Activated CD4-positive, CD25-positive, alpha-beta regulatory T cell treated with anti-CD3 and anti-CD28 coated beads, Interleukin-2, amount 50 U/mL, for 16 hours (primary cell): ENCODE measurements around the gene PCSK5.
A peak's percentile ranks its signal among the peaks of the same experiment; 100 is the strongest.
"Not testable (repeated sequence)": the region's sequence is repeated elsewhere in the genome, so short reads cannot be mapped to it uniquely, and the experiment has no call there.

Experiments
- DNase-seq: peaks from one replicate; pipeline ENCODE4 v3.0.0-alpha.2; 2020; ENCODE audit warnings: low read depth, low spot score

PCSK5 gene

DNA sequence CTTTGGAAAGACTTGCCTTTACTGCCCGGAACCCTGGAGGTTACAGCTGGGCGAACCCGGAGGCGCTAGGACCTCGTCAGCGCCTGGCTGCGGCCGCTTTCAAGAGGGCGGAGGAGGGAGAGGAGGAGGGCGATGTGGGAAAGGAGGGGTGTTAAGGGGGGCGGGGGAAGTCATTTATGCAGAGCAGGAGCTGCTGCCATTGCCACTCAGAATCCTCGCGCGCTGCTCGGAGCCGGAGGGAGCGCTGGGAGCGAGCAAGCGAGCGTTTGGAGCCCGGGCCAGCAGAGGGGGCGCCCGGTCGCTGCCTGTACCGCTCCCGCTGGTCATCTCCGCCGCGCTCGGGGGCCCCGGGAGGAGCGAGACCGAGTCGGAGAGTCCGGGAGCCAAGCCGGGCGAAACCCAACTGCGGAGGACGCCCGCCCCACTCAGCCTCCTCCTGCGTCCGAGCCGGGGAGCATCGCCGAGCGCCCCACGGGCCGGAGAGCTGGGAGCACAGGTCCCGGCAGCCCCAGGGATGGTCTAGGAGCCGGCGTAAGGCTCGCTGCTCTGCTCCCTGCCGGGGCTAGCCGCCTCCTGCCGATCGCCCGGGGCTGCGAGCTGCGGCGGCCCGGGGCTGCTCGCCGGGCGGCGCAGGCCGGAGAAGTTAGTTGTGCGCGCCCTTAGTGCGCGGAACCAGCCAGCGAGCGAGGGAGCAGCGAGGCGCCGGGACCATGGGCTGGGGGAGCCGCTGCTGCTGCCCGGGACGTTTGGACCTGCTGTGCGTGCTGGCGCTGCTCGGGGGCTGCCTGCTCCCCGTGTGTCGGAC lies at the start of gene PCSK5:
TSS of gene PCSK5 (plus strand) at position 202 of the 805 bp plus-strand sequence. CDS start at position 711, 509 bp downstream.
- DNase-seq, result peak; percentile 46

DNA sequence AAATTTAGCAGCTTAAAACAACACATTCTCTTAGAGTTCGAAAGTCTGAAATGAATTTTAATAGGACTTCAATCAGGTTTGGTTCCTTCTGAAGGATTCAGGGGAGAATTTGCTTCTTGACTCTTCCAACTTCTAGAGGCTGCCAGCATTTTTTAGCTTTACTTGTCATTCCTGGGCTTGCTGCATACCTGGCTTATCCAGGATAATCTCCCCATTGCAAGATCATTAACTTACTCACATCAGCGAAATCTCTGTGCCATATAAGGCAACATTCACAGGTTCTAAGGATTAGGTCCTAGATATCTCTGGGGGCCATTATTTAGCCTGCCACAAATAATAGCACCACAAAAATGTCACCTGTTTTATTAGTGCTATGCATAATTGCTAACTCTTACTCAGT lies 46.2 kb upstream of the PCSK5 start:
- no peak for DNase-seq

DNA sequence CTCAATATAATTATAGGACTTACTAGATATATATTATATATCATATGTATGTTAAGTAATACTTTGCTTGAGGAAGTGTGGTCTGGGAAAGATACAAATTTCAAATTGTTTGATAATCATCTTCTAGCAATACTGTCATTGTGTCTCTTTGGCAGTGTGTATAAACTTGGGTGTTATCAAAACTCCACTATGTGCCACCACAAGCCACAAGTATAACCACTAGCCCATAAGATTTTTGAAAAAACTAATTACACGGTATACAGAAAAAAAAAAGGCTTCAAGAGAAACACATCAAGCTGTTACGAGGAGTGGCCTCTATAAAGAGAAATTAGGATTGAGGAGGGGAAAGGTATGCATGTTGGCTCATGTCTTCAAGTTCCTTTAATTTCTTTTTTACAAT lies 44.7 kb upstream of the PCSK5 start:
- DNase-seq, result no peak

DNA sequence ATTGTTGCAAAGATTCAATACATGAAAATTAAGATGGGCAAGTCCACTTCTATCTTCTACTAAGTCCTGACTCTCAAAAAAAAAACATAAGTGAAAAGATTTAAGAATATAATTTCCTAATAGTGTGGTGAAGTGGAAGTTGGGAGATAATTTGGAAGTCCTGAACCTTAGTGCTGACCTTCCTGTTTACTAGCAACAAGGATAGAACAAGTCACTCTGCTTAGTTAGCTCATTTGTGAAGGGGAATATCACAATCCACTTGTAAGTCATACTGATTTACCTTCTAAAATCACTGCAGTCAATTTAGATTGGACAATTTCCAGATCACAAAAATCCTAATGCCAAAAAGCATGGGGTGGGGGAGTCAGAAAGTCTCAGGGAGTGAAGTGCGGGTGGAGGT lies 43.4 kb upstream of the PCSK5 start:
- no peak for DNase-seq

DNA sequence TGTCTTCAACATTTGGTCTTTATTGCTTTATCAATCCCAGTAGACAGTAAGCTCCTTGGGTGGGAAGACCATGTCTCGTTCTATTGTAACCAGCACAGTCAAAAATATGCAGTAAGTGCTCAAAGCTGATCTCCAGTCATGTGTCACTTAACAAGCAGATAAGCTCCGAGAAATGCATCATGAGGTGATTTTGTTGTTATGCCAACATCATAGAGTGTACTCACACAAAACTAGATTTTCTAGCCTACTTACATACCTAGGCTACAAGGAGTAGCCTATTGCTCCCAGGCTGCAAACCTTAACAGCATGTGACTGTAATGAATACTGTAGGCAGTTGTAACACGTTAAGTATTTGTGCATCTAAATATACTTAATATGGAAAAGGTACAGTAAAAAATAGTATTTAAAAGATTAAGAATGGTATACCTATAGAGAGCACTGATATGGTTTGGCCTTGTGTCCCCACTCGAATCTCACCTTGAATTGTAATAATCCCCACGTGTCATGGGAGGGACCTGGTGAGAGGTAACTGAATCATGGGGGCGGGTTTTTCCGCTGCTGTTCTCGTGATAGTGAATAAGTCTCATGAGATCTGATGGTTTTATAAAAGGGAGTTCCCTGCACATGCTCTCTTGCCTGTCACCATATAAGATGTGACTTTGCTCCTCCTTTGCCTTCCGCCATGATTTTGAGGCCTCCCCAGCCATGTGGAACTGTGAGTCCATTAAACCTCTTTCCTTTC lies 39.8 kb upstream of the PCSK5 start:
- no peak for DNase-seq

DNA sequence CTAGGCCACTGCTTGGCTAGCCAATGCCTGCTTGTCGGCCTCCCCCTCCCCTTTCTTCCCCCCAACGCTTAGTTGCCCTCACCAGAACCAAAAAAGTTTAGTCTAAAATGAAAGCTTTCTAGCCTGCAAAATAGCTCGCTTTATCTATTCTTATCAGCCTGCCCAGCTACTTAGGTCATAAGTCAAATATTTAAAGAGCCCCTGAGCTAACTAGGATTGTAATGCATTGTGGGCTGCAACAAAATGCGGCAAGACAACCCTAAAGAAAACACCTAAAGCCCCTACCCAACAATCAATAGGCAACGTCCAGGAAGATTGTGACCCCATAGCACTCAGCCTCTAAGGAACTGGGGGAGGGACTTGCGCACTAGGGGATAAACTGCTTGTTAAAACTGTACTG lies 38.6 kb upstream of the PCSK5 start:
- DNase-seq, result no peak

DNA sequence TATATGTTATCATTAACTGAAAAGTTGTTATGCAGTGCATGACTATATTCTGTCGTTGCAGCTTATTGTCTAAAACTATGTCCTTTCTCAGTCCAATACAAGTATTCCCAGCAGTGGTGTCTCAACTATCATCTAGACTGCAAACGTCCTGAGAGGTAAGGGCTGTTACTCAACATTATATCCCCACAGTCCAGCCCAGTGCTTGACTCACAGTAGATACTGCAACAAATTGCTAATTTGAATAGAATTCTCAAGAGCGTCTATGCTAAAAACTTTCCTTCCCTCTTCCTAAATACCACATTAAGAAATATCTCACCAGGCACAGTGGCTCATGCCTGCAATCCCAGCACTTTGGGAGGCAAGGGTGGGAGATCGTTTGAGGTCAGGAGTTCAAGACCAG lies 37.7 kb upstream of the PCSK5 start:
- DNase-seq, result no peak

DNA sequence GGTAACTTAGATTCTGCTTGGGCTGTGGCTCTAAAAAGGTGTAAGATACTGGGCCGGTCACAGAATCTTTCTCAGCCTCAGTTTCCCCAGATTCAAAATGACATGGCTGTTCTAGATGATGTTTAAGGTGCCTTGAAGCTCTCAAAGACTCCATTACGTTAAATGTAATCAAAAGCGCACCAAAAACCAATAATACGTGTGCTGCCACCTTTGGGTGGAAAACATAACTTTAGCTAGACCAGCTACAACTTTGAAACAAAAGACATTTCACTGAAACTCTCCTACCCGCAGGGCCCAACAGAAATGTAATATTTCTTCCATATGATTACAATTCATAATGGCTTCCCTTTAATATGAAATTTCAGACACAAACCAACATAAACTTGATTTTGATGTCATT lies 35.0 kb upstream of the PCSK5 start:
- DNase-seq, result no peak

DNA sequence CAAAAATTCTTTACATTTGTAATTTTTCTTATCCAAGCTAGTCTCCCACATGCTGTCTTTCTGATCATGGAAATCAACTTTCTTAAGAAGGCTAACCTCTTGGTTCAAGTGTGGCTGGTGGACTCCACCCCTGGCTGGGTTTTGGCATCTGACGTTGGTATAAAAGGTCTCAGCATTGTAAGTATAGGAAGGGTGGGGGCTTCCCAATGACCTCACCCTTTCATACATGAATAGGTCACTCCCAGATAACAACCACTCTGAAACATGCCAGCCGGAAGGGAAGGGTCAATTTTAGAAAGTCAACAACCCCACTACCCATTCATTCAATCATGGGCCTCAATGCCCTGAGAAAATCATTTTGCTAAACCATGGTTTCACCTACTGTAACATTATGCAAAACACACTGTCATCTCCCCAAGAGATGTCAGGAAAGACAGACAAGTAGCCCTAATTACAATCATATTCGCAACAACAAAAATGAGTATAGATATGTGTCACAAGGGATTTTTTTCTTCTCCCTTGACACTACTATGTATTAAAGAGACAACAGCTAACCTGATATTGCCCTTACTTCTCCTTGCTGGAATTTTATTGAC lies 31.9 kb upstream of the PCSK5 start:
- no peak for DNase-seq

DNA sequence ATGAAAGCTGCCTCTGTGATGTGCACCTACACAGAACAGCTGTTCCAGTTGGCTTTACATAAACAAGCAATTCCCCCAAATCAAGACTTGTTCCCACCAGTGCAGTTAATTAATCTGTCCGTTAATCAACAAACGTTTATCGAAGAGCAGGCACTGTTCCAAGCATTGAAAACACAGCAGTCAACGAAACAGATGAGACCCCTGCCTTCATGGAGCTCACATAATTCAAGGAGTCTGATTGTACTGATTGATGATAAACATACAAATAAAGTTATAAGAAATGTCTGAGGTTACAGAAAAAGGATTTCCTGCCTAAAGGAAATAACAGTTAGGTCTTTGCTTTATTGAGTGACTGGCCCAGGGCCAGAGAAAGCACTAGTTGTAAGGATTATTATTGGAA lies 26.2 kb upstream of the PCSK5 start:
- DNase-seq, result no peak

DNA sequence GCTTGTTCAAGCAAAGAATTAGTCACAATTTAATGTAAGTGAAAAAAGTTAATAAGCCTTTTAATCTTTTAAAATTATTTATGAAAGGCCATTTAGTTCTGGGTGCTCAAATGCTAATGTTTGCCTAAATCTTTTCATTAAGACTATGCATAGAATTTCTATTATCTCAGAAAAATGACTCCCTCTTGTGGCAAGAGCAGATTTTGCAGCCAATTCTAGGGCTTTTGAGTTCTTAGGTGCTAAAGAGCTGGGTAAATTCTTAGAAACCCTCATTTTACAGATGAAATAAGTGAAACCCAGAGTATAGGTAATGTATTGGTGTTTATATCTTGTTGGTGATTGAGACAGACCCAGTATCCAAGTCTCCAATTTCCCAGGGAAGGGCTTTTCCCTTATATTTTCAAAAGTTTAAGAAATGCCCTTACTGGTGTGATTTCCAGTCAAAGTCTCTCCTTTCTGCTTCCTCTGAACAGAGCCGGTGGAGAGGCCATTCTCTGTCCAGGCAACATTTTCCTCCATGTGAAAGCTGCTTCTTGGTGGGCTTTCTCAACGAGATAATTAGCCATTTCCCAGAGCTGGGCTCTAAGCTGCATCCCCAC lies 24.1 kb upstream of the PCSK5 start:
- DNase-seq, result no peak

DNA sequence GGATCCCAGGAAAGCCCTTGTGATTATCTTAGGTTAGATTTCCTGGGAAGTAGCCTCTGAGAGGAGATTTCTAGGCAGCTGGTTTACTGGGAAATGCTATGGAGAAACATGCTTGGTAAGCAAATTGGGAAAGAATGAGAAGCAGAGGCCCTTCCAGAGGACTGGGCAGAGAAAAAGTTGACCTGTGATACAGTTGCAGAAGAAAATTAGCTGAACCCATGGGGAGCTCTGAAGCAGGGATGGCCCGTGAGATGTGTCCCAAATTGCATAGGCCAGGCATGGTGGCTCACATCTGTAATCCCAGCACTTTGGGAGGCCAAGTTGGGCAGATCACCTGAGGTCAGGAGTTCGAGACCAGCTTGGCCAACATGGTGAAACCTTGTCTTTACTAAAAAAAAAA lies 21.9 kb upstream of the PCSK5 start:
- not testable (repeated sequence) for DNase-seq

DNA sequence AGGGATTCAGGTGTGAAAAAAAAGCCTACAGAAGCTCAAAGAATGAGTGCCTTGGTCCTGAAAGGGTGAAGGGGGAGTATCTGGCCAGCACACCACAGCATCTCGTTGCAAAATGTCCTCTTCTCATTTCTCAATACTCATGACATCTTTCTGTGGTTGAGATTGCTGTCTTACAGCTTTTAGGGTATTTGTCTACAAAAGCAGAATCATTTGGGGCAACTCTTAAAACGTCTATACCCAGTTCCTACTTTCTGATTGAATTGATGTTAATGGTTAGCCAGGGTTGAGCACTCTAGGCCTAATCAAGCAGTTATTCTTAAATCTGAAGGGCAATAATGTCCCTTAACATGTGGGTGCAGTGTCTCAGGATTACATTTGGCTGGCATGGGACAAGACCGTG lies 21.2 kb upstream of the PCSK5 start:
- no peak for DNase-seq

DNA sequence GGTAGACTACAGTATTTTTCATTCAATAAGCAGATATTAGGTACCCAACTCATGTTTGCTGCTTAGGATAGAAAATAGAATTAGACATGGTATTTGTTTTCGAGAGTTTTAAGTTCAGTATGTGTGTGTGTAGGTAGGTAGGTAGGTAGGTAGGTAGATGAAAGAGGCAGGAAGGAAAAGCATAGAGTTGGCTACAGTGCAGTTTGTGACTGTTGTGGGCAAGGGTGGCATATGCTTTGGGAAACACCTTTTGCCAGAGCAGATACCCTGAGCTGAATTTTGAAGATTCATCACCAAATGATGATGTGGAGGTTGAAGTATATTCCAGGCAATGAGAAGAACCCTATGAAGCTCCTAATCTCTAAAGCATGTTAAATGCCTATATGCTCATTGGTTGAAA lies 20.0 kb upstream of the PCSK5 start:
- no peak for DNase-seq

DNA sequence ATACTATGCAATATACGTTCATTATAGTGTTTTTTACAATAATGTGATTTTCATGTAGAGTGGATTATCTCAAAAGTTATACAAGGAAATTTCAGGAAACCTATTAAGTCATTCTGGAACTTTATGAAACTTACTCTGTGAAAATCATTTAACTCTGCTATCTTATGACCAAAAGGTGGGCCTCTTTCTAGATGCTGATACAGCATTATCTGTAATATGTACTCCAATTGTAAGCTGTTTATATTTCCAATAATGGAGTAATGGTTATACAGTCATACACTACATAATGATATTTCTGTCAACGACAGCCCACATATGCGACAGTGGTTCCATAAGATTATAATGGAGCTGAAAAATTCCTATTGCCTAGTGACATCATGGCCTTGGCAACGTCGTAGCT lies 18.8 kb upstream of the PCSK5 start:
- no peak for DNase-seq

DNA sequence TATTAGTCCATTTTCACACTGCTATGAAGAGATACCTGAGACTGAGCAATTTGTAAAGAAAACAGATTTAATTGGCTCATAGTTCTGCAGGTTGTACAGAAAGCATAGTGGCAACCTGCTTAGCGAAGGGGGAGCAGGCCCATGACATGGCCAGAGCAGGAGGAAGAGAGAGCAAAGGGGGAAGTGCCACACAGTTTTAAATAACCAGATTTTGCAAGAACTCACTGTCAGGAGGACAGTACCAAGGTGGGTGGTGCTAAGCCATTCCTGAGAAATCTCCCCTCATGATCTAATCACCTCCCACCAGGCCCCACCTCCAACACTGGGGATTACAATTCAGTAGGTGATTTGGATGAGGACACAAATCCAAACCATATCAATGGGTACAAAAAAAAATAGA lies 16.8 kb upstream of the PCSK5 start:
- DNase-seq, result no peak

DNA sequence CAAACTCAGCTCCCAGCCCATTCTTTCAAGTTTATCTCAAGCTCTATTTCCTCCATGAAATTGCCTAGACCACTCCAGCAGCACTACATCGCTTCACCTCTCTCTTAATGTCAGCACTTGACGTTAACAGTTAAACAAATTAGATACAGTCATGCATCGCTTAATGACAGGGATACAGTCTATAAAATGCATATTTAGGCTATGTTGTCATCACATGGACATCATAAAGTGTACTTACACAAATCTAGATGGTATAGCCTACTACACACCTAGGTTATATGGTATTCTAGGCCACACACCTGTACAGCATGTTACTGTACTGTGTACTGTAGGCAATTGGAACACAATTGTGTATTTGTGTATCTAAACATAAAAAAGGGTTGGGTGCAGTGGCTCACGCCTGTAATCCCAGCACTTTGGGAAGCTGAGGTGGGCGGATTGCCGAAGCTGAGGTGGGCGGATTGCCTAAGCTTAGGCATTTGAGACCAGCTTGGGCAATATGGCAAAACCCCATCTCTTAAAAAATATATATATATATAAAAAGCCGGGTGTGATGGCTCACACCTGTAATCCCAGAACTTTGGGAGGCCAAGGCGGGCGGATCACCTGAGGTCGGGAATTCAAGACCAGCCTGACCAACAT lies 13.4 kb upstream of the PCSK5 start:
- no peak for DNase-seq

DNA sequence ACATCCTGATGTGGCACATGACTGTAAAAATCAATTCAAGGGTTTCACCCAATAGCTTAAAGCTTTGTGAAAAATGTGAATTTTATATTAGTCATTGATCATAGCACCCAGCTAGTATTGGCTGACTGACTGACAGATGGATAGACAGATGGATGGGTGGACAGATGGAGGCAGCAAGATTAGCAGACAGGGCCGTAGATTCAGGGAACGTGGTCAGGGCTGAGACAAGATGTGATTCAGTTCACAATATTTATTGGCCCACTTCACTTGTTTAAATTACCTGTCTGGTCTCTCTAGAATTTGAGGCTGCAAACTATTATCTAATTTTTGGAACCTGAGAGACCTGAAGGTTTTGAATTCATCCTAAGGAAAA lies 12.0 kb upstream of the PCSK5 start:
- no peak for DNase-seq

DNA sequence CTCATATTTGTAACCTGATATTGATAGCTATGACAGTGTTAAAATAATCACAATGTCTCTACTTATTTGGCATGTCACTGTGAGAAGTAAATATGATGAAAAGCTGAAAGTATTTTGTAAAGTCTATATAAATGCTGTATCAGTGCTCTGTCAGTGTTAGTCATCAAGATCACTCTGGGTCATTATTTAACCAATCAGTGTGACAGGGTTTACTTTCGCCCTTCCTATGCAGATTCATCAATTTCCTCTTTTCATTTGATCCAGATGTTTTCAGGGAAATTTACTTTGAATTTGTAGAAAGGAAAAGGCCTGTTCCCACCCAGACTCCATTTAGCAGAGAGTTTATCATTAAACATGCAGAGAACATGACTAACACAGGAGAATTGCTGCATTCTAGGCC lies 9.9 kb upstream of the PCSK5 start:
- no peak for DNase-seq

DNA sequence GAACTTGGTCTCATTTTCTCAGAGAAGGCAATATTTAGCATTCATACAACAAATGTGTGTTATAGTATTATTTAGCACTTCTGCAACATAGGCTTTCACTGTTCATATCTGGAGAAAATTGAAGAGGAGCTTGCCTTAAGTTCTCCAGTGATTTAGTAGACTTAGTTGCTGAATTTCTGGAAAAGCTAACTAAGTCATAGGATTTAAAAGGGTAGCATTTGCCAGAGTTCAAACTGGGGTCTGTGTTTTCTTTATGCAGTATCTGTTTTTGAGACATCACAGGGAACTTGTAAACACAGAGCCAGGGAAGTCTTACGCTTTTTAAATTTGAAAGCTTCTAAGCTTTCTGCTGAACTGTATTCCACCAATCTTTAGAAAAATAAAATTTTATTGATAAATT lies 8.7 kb upstream of the PCSK5 start:
- DNase-seq, result no peak

DNA sequence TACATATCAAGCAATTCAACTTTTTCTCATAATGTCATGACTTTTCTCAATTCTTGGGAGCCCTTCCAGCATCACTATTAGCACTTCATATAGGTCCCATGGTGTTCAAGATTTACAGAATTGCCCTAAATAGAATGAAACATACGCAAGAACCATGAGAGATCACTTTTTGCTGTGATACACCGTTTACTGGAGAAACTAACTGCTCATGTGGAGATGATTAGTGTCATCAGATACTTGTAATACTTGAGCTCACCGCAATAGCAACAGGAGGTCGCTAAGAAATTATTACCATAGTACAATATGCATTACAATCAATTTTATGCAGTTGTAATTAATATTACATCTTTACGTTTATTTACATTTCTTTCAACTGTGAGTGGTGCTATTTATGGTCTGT lies 4.8 kb upstream of the PCSK5 start:
- no peak for DNase-seq

DNA sequence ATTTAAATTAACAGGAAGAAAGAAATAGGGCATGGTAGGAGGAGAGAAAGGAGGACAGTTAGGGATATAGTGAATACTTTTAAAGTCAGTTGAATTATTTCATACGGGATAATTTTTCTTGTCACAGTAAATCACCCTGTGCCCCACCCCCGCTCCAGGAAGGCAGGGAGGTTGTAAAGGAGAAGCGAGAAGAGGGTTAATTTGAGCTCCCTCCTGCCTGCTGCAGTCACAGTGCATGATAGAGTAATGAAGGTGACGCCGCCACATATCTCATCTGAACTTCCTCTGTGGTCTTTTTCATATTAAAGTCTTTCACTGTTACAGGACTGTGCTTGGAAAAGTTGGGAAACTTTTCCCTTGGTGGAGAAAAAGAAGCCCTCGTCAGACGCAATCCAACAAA lies 896 bp upstream of the PCSK5 start:
- DNase-seq, result no peak
